T-helper 1 cell treated with Interleukin-12 subunit alpha and Interleukin-12 subunit beta and Interleukin-4 antibody, amounts not matched to agents 30 ng/mL and 1 ng/mL, for 36 hours (primary cell): ENCODE data around the gene GABRQ. TPM values are rescaled to one million over a fixed set of nuclear protein-coding genes. Genes with fewer than 3 reads are reported as not detected.

Experiments used
- intact Hi-C: fragments of 100-400 bp; cut with micrococcal nuclease; formaldehyde crosslinking; loops from one replicate; pipeline ENCODE4 v1.15.1; 2024
- total RNA-seq: library from RNA; stranded (reverse); gene quantifications from 2 replicates; pipeline ENCODE4 v1.2.3, GENCODE V29; 2022

Gene GABRQ
- total RNA-seq = 0.05 and 0.07 TPM in 2 replicates

DNA sequence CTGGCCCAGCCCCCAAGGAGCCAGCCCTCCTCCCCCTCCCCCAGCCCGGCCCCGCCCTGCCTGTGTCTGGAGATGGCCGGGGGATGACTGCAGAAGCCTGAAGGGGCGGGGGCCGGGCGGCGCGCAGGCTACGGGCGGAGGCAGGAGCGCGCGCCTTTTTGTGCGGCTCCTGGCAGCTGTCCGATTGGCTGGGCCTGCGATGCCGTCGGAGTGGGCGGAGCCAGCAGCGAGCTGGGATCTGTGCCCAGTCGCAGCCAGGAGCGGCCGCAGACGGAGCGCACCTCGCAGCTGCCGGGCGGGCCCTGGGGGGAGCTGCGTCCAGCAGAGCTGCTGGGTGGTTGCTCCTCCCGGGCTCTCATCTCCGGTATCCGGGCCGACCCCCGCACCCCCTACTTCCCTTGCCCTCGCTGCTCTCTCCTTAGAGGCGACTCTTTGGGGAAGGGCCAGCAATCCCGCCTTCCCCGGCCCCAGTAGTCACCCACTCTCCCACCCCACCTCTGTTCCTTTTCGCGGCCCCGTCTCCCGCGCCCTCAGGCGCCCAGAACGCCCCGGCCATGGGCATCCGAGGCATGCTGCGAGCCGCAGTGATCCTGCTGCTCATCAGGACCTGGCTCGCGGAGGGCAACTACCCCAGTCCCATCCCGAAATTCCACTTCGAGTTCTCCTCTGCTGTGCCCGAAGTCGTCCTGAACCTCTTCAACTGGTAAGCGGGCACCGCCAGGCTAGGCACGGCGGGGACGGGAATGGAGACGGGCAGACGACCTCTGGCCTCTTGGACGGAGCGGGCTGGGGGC lies at the start of gene GABRQ:
TSS of gene GABRQ (plus strand) at position 247 of the 794 bp plus-strand sequence. CDS start at position 555, 308 bp downstream.
- intact Hi-C loops = loop anchor here (2.0 to 10.0 kb wide), 2 partner anchors 885 to 1483 kb away; no protein-coding TSS in a partner anchor

DNA sequence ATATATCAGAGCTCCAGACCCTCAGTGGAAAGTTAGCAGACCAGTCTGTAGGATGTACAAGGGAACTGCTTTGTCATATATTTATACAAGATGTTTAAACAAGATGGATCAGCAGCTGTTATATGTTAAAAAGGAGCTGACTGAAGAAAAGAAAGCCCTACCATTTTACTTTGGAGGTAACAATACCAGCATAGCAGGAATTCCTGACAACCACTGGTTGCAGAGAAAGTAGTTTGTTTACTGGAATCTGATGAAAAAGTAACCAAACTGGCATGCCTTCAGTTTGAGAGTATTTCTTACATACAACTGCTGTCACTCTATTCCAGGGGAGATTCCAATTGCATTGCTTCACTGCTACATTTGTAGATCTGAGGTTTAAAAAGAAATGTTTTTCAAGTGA lies 49.5 kb upstream of the GABRQ start:
- intact Hi-C loops = no loop called here

DNA sequence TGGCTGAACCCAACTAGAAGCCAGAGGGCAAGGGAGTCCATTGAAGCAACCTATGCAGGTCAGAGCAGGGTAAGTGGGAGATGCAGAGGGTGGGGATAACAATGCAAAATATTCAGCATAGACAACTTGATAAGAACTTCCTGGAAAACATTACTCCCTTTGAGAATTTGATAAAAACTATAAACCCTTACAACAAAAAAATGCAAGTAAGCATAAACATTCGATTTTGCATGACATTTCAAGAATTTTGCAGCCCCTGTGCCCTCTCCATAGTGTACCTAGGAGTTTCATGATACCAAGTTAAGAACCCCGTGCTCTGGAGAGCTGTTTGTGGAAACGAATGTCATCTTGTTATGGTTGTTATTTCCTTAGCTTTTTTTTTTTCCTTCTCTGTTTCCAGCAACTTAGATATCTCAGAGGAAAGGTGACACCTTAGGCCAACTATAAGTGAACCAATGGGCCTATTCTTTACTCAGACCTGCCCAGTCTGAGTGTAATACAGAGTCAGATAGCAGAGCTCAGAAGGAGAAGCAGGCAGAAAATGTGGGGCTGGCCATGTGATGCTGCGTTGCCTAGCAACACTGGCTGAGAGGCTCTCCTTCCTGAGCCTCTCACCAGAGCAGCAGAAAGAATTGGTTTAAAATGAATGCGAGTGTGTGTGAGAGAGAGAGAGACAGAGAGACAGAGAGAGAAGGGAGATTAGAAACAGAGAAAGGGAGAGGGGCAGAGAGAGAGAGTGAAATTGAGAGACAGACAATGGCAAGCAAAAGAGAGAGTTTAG lies 36.7 kb upstream of the GABRQ start:
- intact Hi-C loops = no loop called here

DNA sequence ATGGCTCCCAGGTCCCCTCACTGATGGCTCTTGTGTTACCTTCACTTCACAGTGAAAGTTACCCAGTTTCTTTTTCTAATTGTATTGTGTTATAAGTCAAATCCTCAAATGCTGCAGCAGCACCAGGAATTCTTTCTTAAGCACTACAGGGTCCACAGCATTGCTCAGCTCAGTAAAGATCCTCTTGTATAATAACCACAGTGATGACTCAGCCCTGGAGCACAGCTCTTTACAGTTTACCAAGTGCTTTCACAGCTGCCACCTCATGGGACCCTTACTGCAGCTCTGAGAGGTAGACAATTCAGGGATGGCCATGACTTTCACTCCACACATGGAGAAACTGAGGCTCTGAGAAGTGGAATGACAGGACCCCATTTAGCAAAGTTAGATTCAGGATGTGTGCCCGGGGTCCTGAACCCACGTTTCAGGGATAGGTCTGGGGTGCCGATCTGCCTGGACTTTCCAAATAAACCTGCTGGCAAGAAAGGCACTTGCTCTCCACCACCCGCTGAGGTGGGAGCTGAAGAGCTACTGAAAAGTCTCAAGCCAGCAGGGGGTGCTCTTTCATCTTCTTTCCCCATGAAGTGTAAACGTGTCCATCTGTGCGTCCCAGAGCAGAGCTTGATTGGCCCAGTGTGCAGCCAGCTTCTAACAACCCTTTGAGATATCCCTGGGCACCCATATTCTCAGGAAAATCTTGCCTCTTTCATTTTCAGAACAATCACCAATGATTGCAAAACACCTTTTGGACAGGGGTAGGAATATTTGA lies 35.7 kb upstream of the GABRQ start:
- intact Hi-C loops = no loop called here

DNA sequence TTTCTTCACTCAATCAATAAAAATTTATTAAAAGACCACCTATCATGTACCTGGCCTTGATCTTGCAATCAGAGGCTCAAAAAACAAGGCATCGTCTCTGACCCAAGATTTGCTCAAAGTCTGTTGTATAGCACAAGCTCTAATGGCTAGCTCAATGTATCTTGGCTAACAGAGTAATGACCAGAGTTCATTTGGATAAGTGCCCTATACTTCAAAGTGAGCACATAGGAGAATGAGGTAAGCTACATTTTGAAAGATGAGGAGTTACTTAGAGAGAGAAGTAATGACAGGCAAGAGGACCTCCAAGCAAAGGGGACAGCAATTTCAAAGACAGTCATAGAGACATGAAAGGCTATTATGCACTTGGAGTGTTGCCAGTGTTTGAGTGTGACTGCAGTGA lies 22.9 kb upstream of the GABRQ start:
- intact Hi-C loops = no loop called here

DNA sequence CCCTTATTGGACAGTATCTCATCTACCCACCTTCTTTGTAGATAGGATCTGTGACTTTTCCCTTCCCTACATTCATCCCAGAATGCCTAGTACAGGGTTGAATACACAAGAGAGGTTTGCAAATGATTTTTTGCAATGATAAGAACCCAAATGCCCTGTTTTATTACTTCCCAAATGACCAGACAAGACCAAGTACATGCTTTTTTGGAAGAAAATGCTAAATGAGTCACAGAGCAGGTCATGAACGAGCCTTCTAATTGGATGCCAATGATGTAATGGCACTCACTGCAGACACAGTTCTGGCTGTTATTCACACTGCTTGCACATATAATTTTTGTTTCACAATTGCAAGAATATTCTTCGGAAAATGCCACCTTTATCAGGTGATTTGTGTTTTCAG lies 17.8 kb upstream of the GABRQ start:
- intact Hi-C loops = no loop called here

DNA sequence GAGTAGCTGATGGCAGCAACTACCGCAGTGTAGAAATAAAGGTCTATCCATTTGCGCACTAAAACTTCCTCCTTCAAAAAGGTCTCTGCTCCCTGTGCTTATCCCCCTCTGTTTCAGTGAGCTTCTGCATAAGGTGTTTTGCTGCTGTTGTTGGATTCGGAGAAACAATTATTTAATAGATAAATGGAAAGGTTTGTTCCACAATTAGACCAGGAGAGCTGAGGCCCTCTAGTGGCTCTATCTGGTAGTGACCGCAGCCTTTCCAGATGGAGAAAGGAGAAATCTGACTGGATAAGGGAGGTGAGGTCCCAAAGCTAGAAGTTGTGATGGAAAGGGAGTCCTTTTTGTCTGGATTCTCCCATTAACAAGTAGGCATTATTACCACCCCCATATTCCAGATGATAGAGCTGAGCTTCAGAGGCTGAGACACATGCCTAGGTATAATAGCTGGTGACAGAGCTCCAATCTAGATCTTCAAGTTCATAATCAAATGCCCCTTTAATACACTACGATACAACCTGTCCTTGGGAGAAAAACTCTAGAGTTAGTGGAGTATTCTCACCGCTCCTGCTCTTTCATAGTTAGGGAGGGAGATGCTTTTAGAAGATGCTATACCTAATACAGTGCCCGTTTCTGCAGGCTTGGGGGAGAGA lies 5.1 kb upstream of the GABRQ start:
- intact Hi-C loops = loop anchor here (10.0 kb wide), 1 partner anchor 1478 kb away; no protein-coding TSS in a partner anchor

DNA sequence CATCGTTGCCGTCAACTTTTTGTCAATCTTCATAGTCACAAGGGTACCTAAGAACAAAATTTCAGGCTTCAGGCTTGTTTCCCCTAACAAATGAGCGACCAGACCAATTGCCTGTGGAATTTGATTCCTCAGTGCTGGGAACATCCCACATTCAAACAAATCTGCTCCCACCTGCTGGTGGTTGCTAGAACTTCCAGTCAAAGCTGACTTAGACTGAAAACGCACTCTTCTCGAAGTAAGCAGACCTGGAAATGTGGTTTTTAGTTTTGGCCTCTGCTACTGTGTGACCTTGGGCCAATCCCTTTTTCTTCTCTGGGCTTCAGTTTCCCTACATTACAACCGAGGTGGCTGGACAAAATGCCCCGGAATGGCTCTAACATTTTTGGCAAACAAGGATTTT lies 1.8 kb upstream of the GABRQ start:
- intact Hi-C loops = loop anchor here (2.0 to 10.0 kb wide), 2 partner anchors 883 to 1481 kb away; no protein-coding TSS in a partner anchor

DNA sequence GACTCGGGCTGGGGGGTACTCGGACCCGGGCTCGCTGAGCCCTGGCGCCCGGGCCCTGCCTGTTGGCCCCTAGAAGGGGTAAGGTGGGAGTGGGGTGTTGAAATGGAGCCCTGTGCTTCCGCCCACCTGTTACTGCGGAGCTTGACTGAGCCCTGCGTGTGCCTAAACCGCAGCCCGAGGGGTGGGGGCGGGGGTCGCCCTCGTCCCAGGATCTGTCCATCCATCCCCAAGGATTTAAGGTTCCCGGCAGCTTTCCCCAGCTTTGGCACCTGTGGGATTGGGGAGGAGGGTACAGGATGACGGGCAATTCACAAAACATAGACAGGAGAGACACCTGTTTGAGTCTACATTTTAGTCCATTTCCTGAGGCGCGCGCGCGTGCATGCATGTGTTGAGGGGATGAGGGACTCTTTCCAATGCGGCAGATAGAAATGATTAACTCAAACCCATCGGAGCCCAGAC lies 779 bp downstream of the GABRQ start:
- intact Hi-C loops = loop anchor here (10.0 kb wide), 1 partner anchor 1484 kb away; no protein-coding TSS in a partner anchor

DNA sequence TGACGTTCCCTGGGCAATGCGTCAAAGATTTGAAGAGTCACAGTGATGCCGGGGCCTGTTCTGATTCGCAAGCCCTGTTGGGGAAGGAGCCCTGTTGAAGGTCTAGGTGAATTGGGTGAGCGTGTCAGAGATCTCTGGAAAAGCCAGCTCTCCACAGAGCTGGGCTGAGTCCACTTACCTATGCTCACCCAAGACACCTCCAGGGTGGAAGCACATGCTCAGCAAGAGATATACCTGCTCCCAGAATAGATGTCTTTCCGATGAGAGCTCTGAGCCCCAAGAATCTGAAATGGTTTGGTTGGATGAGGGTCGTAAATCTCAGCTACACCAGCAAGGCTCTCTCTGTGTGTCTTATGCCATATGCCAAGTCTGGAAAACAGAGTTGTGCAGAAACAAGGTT lies 1.7 kb downstream of the GABRQ start:
- intact Hi-C loops = loop anchor here (10.0 kb wide), 1 partner anchor 1485 kb away; no protein-coding TSS in a partner anchor

DNA sequence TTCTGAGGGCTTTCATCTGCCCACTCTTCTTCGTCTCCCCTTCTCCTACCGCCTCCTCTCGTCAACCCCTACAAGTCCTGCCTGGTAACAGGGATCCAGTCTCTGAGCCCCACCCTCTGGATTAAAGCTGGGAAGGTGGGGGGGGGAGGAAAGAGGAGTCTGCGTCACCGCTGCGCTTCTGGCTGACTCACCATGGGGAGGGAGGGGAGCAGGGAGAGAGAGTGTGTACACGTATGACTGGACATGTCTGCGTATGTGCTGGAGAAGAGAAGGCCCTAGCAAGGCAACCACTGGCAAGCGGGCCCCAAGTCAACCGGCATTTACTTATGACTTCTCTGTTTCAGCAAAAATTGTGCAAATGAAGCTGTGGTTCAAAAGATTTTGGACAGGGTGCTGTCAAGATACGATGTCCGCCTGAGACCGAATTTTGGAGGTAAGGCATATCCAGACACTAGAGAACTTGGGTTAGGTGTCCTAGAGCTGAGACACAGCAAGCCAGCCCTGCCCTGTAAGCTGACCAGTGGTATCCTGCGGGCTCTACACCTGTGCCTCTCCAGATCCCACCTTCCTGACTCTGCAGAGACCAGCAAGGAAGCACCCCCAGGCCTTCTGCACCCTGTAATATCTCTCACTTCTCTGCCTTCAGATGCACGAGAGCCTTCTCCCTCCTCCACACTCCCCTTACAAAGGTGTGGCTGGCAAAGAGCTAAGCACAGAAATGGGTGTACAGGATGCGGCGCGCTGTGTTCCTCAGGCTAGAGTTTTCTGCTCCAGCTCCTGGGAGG lies 2.5 kb downstream of the GABRQ start:
- intact Hi-C loops = no loop called here

DNA sequence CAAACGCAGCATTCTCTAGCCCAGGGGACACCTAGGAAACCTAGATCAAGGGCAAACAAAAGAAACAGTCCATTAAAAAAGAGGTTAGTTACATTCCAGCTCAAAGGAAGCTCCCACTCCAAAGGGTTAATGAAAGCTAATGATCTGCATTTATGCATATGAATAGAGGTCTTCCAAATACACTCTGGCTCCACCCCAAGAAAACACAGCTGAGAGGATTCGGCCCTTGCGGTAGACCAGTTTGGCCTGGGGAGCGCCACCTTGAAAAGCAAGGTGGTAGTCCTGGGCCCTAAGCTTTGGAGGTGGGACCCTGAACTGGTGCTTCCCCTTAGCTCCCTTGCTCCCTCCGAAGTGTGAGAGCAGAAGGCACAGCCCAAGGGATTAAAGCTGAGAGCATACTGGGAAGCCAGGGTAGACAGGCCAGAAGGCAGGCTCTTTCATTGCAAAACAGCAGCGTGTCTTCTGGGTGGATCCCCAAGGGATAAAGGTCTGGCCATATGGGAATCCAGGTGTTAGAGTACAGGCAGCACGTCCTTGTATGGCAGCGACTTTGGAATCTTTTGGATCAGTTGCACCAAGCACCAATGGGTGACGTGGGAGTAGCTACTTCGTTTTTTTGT lies 3.7 kb downstream of the GABRQ start:
- intact Hi-C loops = no loop called here

DNA sequence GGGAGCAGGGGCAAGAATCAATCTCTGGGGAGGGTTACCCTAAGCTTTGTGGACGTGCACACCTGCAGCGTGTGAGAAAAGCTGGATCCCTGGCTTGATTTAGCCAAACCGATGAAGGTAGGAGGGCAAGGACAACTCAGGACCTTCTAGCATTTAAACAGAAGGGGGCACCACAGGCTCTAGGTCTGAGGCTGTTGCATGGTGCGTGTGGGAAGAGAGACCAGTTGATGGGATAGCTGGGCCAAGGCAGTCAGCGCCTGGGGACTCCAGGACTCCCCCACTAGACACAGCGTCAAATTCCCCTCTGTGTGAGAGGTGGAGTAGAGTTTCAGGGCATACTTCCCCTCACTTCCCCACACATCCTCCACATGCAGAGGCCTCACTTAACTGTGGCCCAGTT lies 4.3 kb downstream of the GABRQ start:
- intact Hi-C loops = loop anchor here (1.0 kb wide), 2 partner anchors 175 to 179 kb away; no protein-coding TSS in a partner anchor

DNA sequence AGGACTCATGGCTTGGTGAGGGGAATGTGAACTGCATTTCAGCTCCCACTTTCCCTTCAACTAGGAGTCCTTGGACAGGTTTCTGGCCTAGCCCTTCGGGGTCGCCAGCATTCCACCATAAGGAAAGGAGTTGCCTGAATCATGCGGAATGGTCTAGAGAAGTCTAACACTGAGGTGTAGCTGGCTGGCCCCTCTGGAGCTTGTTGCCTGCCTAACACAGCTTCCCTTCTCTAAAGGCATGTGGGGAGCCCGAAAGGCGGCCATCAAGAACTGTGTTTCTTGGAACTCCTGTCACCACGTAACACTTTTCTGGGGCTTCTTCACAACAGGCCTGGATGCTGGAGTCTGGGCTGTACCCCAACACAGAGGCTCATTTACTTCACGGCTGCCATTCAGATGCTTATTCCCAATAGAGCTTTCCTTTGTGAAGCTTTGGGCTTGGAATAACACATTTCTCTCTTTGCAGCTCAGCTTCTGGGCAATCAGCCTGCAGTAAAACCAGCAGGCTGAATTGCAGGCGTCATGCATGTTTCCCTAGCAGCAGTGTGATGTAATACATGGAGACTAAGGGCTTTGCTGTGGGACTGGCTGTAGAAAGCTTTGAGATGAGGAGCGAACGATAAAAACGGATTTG lies 5.4 kb downstream of the GABRQ start:
- intact Hi-C loops = loop anchor here (1.0 kb wide), 2 partner anchors 174 to 178 kb away; no protein-coding TSS in a partner anchor

DNA sequence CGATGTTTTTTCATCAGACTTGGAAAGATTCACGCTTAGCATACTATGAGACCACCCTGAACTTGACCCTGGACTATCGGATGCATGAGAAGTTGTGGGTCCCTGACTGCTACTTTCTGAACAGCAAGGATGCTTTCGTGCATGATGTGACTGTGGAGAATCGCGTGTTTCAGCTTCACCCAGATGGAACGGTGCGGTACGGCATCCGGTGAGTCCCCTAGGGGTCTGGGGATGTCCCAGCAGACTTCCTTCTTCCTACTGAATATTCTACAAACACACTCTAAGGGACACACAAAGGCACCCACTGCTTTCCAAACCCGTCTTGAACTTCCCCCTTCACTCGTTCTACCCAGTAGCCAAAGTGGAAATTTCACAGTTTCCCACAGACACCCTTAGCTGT lies 9.3 kb downstream of the GABRQ start:
- intact Hi-C loops = no loop called here

DNA sequence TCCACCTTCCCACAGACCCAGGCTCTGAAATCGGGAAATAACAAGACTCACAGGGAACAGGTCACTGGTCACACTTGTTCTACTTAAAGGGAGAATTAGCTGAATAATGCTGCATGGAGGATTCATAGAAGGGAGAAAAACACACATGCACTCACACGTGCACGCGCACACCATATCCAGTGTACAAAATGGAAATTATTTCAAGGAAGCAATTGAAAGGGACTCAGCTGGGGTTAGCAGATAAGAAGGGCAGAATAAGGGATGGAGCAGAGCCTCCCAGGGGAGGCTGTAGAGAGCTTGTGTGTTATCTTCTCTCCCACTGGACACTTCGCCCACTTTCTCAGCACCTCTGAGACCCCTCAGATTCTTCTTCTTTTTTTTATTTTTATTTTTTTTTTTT lies 10.3 kb downstream of the GABRQ start:
- intact Hi-C loops = no loop called here

DNA sequence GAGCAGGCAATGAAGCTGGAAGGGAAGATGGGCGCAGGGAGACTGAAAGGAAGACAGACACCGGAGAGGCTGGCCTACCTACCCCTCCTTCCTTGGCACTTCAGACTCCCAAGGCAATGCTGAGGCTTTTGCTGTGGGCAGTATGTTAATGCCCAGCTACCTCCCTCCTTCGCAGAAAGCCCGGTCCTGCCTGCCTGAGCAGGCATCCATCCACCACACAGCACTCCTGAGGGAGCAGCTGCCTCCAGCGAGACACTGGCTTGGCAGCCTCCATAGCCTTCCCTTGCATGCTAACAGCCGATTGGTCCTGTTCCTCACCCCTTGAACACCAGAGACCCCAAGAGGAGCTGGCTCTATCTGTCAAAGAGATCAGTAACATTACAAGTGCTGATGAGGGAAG lies 14.4 kb downstream of the GABRQ start:
- intact Hi-C loops = no loop called here

DNA sequence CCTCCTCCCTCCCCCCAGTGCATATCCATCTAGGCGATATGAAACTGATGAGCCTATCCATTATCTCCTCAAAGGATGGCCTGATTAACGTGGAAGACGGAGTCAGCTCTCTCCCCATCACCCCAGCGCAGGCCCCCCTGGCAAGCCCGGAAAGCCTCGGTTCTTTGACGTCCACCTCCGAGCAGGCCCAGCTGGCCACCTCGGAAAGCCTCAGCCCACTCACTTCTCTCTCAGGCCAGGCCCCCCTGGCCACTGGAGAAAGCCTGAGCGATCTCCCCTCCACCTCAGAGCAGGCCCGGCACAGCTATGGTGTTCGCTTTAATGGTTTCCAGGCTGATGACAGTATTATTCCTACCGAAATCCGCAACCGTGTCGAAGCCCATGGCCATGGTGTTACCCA lies 14.8 kb downstream of the GABRQ start:
- intact Hi-C loops = no loop called here

DNA sequence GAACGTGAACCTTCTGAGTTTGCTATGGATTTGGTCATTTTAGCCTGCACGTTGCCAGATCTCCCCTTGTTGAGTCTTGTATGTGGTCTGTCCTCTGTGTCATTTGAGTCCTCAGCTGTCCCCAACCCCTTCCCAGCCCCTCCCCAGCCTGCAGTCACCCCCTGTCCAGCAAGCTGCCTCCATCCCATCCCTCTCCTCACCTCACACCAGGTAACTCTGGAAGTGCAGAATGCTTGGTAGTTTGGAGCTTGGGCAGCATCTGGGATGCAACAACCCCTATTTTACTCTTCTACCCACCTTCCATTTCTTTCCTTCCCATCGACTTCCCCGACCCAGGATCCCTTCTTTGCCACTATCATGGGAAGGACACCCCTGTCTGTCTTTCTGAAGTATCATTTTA lies 18.4 kb downstream of the GABRQ start:
- intact Hi-C loops = no loop called here
